HUES64 (cell line): ENCODE measurements around the gene VSIG10L2.

Source experiments
- H3K27ac ChIP-seq: 2 replicates; pipeline ENCODE4 v1.7.0; 2013; ENCODE audit warnings: low read depth, low read length, inconsistent platforms
- H3K27me3 ChIP-seq: 2 replicates; pipeline ENCODE4 v1.6.1; 2013; ENCODE audit warnings: mild to moderate bottlenecking, low read length; ENCODE audit not compliant: insufficient read depth
- H3K36me3 ChIP-seq: 2 replicates; pipeline ENCODE4 v1.6.1; 2013; ENCODE audit warnings: mild to moderate bottlenecking, low read length; ENCODE audit not compliant: insufficient read depth
- H3K4me1 ChIP-seq: 2 replicates; pipeline ENCODE4 v1.6.1; 2013; ENCODE audit warnings: mild to moderate bottlenecking, low read length, moderate library complexity; ENCODE audit not compliant: insufficient read depth
- H3K4me3 ChIP-seq: 2 replicates; pipeline ENCODE4 v1.5.1; 2013; ENCODE audit warnings: mild to moderate bottlenecking, low read length, moderate library complexity
- H3K9ac ChIP-seq: 2 replicates; pipeline ENCODE4 v1.6.1; 2013; ENCODE audit warnings: mild to moderate bottlenecking, low read depth, low read length
- H3K9me3 ChIP-seq: 2 replicates; pipeline ENCODE4 v1.6.1; 2013; ENCODE audit warnings: low read depth, low read length; ENCODE audit not compliant: insufficient read depth
- WGBS: fragments of 150-250, 120-280 bp; methylation state at CpG from one replicate; pipeline ENCODE4 v1.1.7; 2013; ENCODE audit warnings: missing lambda C conversion rate; 5-methylcytosine and 5-hydroxymethylcytosine counted together

The VSIG10L2 gene

DNA sequence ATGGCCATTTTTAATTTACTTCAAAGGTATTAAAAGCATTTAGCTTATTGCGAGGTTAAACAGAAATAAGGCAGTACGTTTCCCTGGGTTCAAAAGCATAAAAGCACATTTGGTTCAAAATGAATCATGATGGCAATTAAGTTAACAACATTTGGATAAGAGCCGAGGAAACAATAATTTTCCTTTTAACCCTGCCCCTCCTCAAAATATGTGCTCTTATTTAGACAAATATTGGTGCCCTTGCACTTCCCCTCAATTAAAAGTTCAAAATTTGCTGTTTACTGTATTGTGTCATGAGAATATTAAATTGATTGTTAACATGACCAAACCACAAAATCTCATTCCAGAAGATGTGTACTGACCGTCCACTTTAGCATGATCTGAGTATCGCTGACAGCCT is 48.7 kb downstream of the VSIG10L2 start:
- no peaks in the 10 kb centered on the region for H3K9me3 ChIP-seq
- H3K4me3 ChIP-seq = no peak overlapping the region
- 93% methylated on average over 5 of the region's 5 CpGs for WGBS
- H3K4me1 ChIP-seq = peaks cover 11% of the 10 kb centered on the region
- no peaks in the 10 kb centered on the region for H3K27me3 ChIP-seq
- no peak overlapping the region for H3K9ac ChIP-seq
- no peak overlapping the region for H3K27ac ChIP-seq
- H3K36me3 ChIP-seq = peaks cover 46% of the 10 kb centered on the region

DNA sequence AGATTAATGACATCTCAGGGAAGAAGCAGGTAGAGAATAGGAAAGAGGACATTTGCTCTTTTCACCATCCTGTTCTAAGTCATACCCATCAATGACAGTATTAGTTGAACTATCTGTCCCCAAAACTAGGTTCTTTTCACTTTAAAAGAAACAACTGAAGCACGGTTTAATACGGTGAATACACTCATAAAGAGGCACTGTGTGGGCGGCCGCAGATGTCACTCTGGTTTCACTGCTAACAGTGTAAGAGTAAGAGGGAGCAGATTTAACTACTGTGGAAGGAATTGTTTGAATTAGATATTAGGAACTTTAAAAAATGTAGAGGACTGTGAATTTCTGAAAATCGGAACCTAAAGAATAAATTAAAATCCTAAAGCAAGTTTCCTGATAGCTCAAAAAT is 49.5 kb downstream of the VSIG10L2 start:
- Histone ChIP-seq H3K4me1 (peaks cover 11% of the 10 kb centered on the region), H3K36me3 (peaks cover 51% of the 10 kb centered on the region), H3K27ac (no peak overlapping the region), H3K9me3 (no peaks in the 10 kb centered on the region), H3K4me3 (no peak overlapping the region), H3K27me3 (no peaks in the 10 kb centered on the region), H3K9ac (no peak overlapping the region)
- 96% methylated on average over 5 of the region's 5 CpGs for WGBS

DNA sequence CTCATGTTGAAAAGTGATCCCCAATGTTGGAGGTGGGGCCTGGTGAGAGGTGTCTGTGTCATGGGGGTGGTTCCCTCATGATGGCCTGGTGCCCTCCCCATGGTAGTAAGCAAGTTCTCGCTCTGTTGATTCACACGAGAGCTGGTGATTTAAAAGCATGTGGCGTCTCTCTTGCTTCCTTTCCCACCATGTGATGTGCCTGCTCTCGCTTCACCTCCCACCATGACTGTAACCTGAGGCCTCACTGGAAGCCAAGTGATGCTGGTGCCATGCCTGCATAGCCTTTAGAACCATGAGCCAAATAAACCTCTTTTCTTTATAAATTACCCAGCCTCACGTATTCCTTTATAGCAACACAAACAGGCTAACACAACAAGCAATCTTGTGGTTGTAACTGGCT is 52.4 kb downstream of the VSIG10L2 start:
- H3K4me3 ChIP-seq = no peak overlapping the region
- H3K4me1 ChIP-seq = peaks cover 3% of the 10 kb centered on the region; the same call in 1 of the 2 replicates
- no peaks in the 10 kb centered on the region for H3K9me3 ChIP-seq
- no peaks in the 10 kb centered on the region for H3K27me3 ChIP-seq
- H3K27ac ChIP-seq = no peak overlapping the region
- H3K9ac ChIP-seq = no peak overlapping the region
- 89% methylated on average over 5 of the region's 5 CpGs for WGBS
- peaks cover 80% of the 10 kb centered on the region for H3K36me3 ChIP-seq

DNA sequence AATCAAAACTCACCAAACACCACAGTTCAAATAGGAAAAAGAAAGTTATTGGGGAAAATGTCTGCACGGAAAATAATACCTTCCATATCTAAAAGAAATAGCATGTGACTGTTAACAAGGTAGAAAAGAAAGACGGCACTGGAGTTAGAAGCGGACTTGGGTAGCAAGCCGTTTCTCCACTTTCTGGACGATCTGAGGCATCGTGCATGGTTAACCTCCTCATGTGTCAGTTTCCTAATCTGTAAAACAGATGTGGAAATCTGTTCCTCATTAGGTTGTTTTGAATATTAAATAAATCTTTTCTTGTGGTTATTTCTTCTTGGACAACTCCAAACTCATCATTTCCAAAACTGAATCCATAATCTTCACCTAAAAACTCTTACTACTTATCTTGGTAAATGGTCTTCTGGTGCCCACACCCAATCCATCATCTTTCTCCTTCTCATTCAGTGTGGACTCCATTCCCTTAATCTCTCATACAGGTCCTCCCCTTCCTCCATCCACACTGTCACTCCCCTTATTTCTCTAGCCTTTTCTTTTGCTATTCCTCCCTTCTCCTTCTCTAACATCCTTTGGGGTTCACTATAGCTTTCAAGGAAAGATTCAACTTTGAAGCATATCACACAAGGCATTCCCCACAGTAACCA is 53.5 kb downstream of the VSIG10L2 start:
- H3K9ac ChIP-seq = no peak overlapping the region
- no peak overlapping the region for H3K27ac ChIP-seq
- H3K27me3 ChIP-seq = no peaks in the 10 kb centered on the region
- no peaks in the 10 kb centered on the region for H3K4me1 ChIP-seq
- no peak overlapping the region for H3K4me3 ChIP-seq
- peaks cover 83% of the 10 kb centered on the region for H3K36me3 ChIP-seq
- no peaks in the 10 kb centered on the region for H3K9me3 ChIP-seq
- 97% methylated on average over 5 of the region's 6 CpGs for WGBS

DNA sequence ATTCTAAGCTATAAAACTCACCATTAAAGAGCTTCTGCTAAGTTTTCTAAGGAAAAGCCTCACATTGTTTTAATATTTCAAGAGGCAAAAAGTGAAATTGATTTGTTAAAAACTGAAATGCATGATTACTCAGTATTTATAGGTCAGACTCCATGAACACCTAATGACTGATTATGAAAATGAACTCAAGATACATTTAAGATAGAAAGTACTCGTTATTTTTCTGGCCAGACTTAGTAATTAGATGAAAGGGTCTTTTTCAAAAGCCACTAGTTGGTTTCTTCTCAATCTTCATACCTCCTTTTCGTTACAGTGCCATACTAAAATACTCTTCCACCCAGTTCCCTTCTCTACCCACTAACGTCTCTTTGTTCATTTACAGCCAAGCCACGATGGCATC is 56.3 kb downstream of the VSIG10L2 start:
- Histone ChIP-seq H3K4me3 (no peak overlapping the region), H3K4me1 (no peaks in the 10 kb centered on the region), H3K27ac (no peak overlapping the region), H3K9ac (no peak overlapping the region), H3K27me3 (no peaks in the 10 kb centered on the region), H3K9me3 (no peaks in the 10 kb centered on the region), H3K36me3 (peaks cover 85% of the 10 kb centered on the region)
- WGBS = 88% methylated on average over 4 of the region's 4 CpGs
